HEK293 (cell line): Measurements from ENCODE around the gene CAB39L.

Experiments
- CTCF ChIA-PET: fragments of 350-600 bp; formaldehyde crosslinking; extraction: SDS; loops from one replicate; lab custom pipeline; 2021; ENCODE audit warnings: antibody characterized with exemption; lab: Yijun Ruan, JAX
- POLR2A ChIA-PET: fragments of 300-600 bp; formaldehyde crosslinking; extraction: SDS; loops from one replicate; lab custom pipeline; 2020; ENCODE audit warnings: antibody characterized with exemption, inconsistent platforms; lab: Yijun Ruan, JAX
- H3K27ac ChIP-seq: fragments of 200-500 bp; sonication (Bioruptor generic); 2 replicates; pipeline ENCODE4 v1.5.1; 2014; ENCODE audit warnings: low read depth, low read length, control low read depth, inconsistent platforms; ENCODE audit errors: extremely low read depth
- H3K36me3 ChIP-seq, 2 experiments: fragments of 200-500 bp in 1 of 2; sonication (Bioruptor generic) in 1 of 2; 1 replicate in 1 of 2; 2 replicates in 1 of 2; pipeline ENCODE4 v1.5.1; 2014 to 2017; ENCODE audit warnings: inconsistent platforms in 2 of 2, low read length in 2 of 2; ENCODE audit not compliant: control insufficient read depth in 2 of 2, insufficient read depth in 1 of 2
- H3K4me1 ChIP-seq: fragments of 200-500 bp; sonication (Bioruptor generic); 2 replicates; pipeline ENCODE4 v1.5.1; 2014; ENCODE audit warnings: mild to moderate bottlenecking, low read length, inconsistent platforms; ENCODE audit not compliant: control insufficient read depth, insufficient read depth
- H3K4me3 ChIP-seq: 2 replicates; pipeline ENCODE4 v1.5.1; 2011; ENCODE audit warnings: low read depth, mild to moderate bottlenecking, control low read depth, low read length, moderate library complexity
- H3K9me3 ChIP-seq: fragments of 200-500 bp; sonication (Bioruptor generic); 2 replicates; pipeline ENCODE4 v1.5.1; 2014; ENCODE audit warnings: low read depth, low read length, inconsistent platforms; ENCODE audit not compliant: control insufficient read depth, insufficient read depth
- MYNN ChIP-seq: fragments of 450-650 bp; formaldehyde crosslinking; IDR thresholded peaks from 2 replicates; pipeline ENCODE4 v1.5.1; 2016; ENCODE audit warnings: missing biosample characterization, missing genetic modification characterization, borderline replicate concordance
- SCRT2 ChIP-seq: fragments of 450-650 bp; formaldehyde crosslinking; IDR thresholded peaks from 2 replicates; pipeline ENCODE4 v1.5.1; 2016; ENCODE audit warnings: missing biosample characterization, missing genetic modification characterization
- ZEB2 ChIP-seq: fragments of 450-650 bp; formaldehyde crosslinking; IDR thresholded peaks from 2 replicates; pipeline ENCODE4 v1.5.1; 2016; ENCODE audit warnings: missing biosample characterization, missing genetic modification characterization
- ZNF112 ChIP-seq: fragments of 450-650 bp; formaldehyde crosslinking; IDR thresholded peaks from 2 replicates; pipeline ENCODE4 v1.5.0; 2017; ENCODE audit warnings: missing biosample characterization, missing genetic modification characterization
- ZNF169 ChIP-seq: fragments of 450-650 bp; formaldehyde crosslinking; IDR thresholded peaks from 2 replicates; pipeline ENCODE4 v1.5.1; 2016; ENCODE audit warnings: missing biosample characterization, missing genetic modification characterization
- ZNF223 ChIP-seq: fragments of 450-650 bp; formaldehyde crosslinking; IDR thresholded peaks from 2 replicates; pipeline ENCODE4 v1.5.1; 2016; ENCODE audit warnings: missing biosample characterization, missing genetic modification characterization
- ZNF292 ChIP-seq: fragments of 450-650 bp; formaldehyde crosslinking; IDR thresholded peaks from 2 replicates; pipeline ENCODE4 v1.5.1; 2016; ENCODE audit warnings: low read depth, missing biosample characterization, missing genetic modification characterization, borderline replicate concordance
- ZNF350 ChIP-seq: fragments of 450-650 bp; formaldehyde crosslinking; IDR thresholded peaks from 2 replicates; pipeline ENCODE4 v1.5.0; 2017; ENCODE audit warnings: missing biosample characterization, mild to moderate bottlenecking, missing genetic modification characterization
- ZNF544 ChIP-seq: fragments of 450-650 bp; formaldehyde crosslinking; IDR thresholded peaks from 2 replicates; pipeline ENCODE4 v1.5.0; 2017; ENCODE audit warnings: missing biosample characterization, missing genetic modification characterization
- ZNF549 ChIP-seq: fragments of 450-650 bp; IDR thresholded peaks from 2 replicates; pipeline ENCODE4 v1.5.1; 2018; ENCODE audit warnings: missing biosample characterization, missing genetic modification characterization, mild to moderate bottlenecking, inconsistent platforms, moderate library complexity
- ZNF792 ChIP-seq: fragments of 450-650 bp; formaldehyde crosslinking; IDR thresholded peaks from 2 replicates; pipeline ENCODE4 v1.5.1; 2016; ENCODE audit warnings: missing biosample characterization, missing genetic modification characterization
- TF ChIP-seq, protein P1 (sequence below): fragments of 450-650 bp; formaldehyde crosslinking; IDR thresholded peaks from 2 replicates; pipeline ENCODE4 v1.5.1; 2016; ENCODE audit warnings: missing biosample characterization, missing genetic modification characterization, low read depth
- TF ChIP-seq, protein P2 (sequence below): fragments of 450-650 bp; formaldehyde crosslinking; optimal IDR thresholded peaks from 2 replicates; pipeline ENCODE3; 2016; ENCODE audit warnings: missing biosample characterization, mild to moderate bottlenecking, missing genetic modification characterization
- TF ChIP-seq, protein P3 (sequence below): fragments of 450-650 bp; formaldehyde crosslinking; IDR thresholded peaks from 2 replicates; pipeline ENCODE4 v1.5.1; 2016; ENCODE audit warnings: missing biosample characterization, missing genetic modification characterization

CAB39L gene

DNA sequence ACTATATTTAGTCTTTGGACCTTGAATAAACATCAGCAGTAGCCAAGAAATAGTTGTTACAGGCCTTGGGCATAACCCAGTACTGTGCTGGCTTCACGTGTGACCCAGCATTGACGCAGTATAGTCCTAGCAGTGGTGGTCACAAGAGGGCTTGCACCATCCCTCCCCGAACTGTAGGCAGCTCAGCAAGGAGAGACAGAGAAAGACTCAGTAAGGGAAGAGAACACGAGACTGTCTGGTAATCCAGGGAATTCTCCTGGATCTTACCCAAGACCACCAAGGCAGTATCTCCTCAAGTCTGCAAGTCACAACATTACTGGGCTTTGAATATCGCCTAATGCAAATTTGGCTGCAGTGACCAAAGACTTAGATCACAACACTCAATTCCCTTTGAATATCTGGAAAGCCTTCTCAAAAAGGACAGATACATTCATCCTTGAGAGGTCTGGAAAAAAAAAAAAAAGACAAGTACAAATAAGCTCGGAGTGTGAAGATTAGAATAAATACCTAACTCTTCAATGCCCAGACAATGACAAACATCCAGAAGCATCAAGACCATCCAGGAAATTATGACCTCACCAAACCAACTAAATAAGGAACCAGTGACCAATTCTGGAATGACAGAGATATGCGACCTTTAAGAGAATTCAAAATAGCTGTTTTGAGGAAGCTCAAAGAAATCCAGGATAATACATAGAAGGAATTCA lies 39.7 kb downstream of the CAB39L start:
- Histone ChIP-seq H3K9me3 (no peaks in the 10 kb centered on the region), H3K27ac (no peak overlapping the region), H3K36me3 (no peaks in the 10 kb centered on the region), H3K4me3 (no peak overlapping the region), H3K4me1 (no peaks in the 10 kb centered on the region)
- no peak for TF ChIP-seq ZNF169 (tag by site-specific recombination)
- no peak for TF ChIP-seq ZNF292 (tag by site-specific recombination)
- no peak for TF ChIP-seq MYNN (tag by site-specific recombination)
- TF ChIP-seq, protein P1, sequence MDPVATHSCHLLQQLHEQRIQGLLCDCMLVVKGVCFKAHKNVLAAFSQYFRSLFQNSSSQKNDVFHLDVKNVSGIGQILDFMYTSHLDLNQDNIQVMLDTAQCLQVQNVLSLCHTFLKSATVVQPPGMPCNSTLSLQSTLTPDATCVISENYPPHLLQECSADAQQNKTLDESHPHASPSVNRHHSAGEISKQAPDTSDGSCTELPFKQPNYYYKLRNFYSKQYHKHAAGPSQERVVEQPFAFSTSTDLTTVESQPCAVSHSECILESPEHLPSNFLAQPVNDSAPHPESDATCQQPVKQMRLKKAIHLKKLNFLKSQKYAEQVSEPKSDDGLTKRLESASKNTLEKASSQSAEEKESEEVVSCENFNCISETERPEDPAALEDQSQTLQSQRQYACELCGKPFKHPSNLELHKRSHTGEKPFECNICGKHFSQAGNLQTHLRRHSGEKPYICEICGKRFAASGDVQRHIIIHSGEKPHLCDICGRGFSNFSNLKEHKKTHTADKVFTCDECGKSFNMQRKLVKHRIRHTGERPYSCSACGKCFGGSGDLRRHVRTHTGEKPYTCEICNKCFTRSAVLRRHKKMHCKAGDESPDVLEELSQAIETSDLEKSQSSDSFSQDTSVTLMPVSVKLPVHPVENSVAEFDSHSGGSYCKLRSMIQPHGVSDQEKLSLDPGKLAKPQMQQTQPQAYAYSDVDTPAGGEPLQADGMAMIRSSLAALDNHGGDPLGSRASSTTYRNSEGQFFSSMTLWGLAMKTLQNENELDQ (tag by site-specific recombination), result no peak
- TF ChIP-seq ZNF549 (tag by site-specific recombination), result no peak
- no peak for TF ChIP-seq ZNF112
- TF ChIP-seq, protein P2, sequence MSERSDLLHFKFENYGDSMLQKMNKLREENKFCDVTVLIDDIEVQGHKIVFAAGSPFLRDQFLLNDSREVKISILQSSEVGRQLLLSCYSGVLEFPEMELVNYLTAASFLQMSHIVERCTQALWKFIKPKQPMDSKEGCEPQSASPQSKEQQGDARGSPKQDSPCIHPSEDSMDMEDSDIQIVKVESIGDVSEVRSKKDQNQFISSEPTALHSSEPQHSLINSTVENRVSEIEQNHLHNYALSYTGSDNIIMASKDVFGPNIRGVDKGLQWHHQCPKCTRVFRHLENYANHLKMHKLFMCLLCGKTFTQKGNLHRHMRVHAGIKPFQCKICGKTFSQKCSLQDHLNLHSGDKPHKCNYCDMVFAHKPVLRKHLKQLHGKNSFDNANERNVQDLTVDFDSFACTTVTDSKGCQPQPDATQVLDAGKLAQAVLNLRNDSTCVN (tag by site-specific recombination), result no peak
- TF ChIP-seq ZNF792 (tag by site-specific recombination), result no peak
- TF ChIP-seq ZNF350, result no peak
- TF ChIP-seq ZEB2 (tag by site-specific recombination), result no peak
- POLR2A ChIA-PET, result no interaction called here
- CTCF ChIA-PET, result no interaction called here

DNA sequence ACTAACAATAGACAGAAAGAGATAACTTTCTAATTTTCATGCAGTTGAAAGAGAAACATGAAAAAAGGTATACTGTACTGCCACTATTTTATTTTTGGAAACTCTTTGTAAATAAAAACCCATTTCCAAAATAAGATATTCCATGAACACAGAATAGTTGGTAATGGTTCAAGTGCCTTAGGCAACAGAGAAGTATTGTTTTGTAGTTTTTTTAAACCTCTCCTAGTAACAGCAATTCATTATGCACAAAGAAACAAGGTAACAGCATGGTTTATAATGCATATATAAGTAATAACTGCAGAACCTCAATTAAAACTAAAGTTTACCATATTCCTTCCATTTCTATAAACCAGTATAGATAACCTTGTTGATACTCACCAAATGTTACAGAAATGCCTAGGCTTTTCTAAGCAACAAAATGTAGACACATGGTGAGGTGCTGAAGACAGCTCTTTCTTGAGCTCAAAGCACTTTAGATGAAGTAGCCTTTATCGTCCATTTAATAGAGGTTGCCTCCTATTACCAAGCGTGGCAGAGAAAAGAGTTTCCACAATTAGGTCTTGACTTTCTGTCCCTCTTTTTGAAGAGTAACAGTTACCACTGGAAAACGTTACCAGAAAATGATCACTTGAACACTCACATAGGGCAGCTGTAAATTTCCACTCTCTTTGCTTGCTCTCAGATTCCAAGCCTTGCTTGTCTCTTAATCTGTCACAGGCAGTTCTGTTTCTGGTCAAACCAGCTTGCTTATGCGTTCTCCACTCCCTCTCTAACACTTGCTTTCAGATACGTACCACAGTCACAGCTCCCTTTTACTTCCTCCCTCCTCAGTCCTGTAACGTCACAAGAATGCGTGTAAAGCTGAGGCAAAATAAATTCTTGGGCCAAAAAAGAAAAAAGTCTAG lies 42.9 kb downstream of the CAB39L start:
- Histone ChIP-seq H3K36me3 (no peaks in the 10 kb centered on the region), H3K9me3 (no peaks in the 10 kb centered on the region), H3K4me3 (no peak overlapping the region), H3K4me1 (no peaks in the 10 kb centered on the region), H3K27ac (no peak overlapping the region)
- TF ChIP-seq, protein P3, sequence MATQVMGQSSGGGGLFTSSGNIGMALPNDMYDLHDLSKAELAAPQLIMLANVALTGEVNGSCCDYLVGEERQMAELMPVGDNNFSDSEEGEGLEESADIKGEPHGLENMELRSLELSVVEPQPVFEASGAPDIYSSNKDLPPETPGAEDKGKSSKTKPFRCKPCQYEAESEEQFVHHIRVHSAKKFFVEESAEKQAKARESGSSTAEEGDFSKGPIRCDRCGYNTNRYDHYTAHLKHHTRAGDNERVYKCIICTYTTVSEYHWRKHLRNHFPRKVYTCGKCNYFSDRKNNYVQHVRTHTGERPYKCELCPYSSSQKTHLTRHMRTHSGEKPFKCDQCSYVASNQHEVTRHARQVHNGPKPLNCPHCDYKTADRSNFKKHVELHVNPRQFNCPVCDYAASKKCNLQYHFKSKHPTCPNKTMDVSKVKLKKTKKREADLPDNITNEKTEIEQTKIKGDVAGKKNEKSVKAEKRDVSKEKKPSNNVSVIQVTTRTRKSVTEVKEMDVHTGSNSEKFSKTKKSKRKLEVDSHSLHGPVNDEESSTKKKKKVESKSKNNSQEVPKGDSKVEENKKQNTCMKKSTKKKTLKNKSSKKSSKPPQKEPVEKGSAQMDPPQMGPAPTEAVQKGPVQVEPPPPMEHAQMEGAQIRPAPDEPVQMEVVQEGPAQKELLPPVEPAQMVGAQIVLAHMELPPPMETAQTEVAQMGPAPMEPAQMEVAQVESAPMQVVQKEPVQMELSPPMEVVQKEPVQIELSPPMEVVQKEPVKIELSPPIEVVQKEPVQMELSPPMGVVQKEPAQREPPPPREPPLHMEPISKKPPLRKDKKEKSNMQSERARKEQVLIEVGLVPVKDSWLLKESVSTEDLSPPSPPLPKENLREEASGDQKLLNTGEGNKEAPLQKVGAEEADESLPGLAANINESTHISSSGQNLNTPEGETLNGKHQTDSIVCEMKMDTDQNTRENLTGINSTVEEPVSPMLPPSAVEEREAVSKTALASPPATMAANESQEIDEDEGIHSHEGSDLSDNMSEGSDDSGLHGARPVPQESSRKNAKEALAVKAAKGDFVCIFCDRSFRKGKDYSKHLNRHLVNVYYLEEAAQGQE (tag by site-specific recombination), result 0 out of 2 replicates have a peak, but pooled peaks have one; percentile 13
- TF ChIP-seq ZNF223 (tag by site-specific recombination) (no peak), SCRT2 (tag by site-specific recombination) (no peak), ZNF544 (tag by site-specific recombination) (no peak)
- CTCF ChIA-PET, result interaction anchor here (1.1 kb wide), 1 partner anchor 206 kb away, joined by 3 read pairs; no protein-coding TSS in a partner anchor
- POLR2A ChIA-PET, result no interaction called here
